HG02610 (cell line): ENCODE measurements around the gene DMD.
A peak's percentile ranks its signal among the peaks of the same experiment; 100 is the strongest.

Source experiments
- ATAC-seq: cut with Tn5 transposase; IDR thresholded peaks from one replicate; pipeline ENCODE4 v1.9.1; 2021; ENCODE audit warnings: mild to moderate bottlenecking, moderate library complexity; ENCODE audit not compliant: unreplicated experiment

Gene DMD

DNA sequence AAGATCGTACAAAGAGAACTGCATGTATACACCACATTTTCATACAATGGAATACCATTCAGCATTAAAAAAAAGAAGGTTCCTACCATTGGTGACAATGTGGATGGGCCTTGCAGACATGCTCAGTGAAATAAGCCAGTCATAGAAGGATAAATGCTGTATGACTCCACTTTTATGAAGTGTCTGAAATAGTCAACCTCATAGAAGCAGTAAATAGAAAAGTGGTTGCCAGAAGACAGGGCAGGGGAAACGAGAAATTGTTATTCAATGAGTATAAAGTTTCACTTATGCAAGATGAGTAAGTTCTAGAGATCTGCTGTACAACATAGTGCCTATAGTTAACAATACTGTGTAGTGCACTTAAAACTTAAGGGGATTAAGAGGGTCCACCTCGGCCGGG is 1882.1 kb downstream of the DMD start:
- ATAC-seq: no peak

GRCh38 chrX:31323658-31324057 is 1887.7 kb downstream of the DMD start:
- peak; percentile 95 for ATAC-seq

DNA sequence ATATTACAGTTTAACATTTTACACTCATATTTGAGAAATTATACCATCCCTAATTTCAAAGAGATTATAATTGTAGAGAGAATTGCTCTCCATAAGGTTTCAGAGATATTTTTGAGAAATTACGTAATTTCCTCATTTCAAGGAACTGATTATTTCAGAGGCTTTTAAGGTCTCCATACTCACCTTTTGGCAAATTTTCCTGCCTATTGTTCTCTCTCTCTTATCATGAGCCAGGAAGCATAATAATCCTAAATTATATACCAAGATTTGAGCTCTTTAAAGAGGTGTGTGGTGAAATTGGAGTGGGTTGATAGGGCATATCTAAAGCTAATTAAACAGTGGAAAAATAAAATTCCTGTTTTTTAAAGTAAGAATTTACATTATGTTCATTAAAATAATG is 1890.6 kb downstream of the DMD start:
- ATAC-seq: no peak

DNA sequence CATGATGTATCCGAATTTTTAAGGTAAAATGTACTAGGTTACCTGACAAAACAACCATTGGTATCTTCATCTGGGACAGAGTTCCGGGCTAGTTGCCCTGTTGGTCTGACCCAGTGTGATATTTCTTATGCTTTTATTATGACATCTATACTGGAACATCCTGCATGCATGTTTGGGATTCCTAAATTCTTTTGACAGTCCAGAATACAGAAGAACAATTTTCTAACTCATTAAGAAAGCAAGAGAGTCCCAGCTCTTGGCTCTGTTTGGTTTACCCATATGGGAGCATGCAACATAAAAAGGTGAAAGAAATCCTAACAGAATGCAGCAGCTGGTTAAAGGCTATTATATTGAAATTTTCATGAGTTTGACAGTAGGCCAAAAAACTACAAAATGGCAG is 1891.8 kb downstream of the DMD start:
- no peak for ATAC-seq

- no peak for ATAC-seq
Measured at GRCh38 chrX:31318866-31319265, 1892.5 kb downstream of the DMD start.

DNA sequence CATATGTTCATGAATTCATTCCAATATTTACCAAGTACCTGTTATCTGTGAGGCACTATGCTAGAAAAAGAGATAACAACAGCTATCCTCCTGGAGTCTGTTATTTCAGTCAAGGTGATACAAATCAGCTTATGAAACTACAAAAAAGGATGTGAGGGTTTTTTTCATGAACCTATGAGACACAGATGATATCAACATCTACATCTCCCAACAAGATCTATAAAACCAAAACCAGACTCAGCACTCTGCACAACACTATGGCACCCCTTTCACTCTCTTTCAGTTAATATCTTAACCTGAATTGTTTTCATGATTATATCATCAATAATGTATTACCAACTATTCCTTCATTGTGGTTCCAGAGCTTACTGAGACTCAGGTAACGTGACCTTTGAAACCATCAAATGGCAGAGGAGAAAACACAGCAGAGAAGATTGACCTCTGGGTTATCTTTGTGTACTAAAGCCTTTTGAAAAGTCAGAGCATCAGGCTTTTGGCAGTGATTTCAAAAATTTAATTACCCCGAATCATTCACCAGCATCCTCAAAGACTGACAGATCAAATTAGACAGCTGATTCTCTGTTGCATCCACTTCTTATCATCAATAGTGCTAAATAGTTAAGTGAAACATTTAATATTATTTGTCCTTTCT is 1894.9 kb downstream of the DMD start:
- no peak for ATAC-seq

GRCh38 chrX:31314921-31315320 is 1896.4 kb downstream of the DMD start:
- ATAC-seq: no peak

- no peak for ATAC-seq
Measured at GRCh38 chrX:31307952-31308351, 1903.4 kb downstream of the DMD start.

DNA sequence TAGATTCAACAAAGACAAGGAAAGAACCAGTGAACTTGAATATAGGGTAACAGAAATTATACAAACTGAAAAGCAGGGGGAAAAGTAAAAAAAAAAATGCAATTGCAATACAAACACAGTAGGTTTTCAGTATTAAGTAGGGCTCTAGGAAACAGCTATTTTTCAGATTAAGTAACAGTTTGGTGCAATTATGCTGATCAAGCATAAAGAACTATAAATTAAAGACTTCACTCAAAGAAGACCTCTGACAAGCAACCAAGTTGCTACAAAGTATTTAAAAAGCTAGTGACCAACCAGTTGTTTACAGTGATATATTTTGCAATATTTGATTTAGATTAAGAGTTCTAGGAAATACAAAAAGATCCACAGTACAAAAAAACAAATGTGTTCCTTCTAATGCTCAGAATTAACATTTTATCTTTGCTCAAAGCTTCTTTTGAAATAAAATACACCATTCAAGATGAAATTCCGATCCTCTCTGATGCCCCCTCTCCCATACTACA is 1908.7 kb downstream of the DMD start:
- no peak for ATAC-seq

DNA sequence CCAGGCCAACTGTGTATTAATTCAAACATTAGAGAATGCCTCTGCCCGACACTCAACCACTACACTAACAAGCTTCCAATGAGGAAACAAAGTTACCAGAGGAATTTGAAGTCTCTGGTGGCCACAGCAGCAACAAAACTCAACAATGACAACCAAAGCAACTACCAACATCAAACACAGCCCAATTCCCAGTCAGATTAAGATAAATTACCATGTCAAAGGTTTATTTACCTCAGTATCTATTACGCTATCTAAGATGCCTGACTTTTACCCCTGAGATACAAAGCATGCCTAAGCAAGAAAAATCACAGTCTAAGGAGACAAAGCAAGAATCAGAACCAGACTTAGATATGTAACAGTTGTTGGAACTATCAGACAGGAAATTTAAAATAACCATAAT is 1909.4 kb downstream of the DMD start:
- no peak for ATAC-seq

GRCh38 chrX:31301203-31301602 is 1910.1 kb downstream of the DMD start:
- ATAC-seq: no peak

- ATAC-seq: no peak
Measured at GRCh38 chrX:31298916-31299315, 1912.4 kb downstream of the DMD start.

GRCh38 chrX:31297881-31298280 is 1913.5 kb downstream of the DMD start:
- no peak for ATAC-seq

GRCh38 chrX:31294475-31294874 is 1916.9 kb downstream of the DMD start:
- ATAC-seq: no peak

- ATAC-seq: no peak
Measured at GRCh38 chrX:31293409-31293808, 1917.9 kb downstream of the DMD start.

DNA sequence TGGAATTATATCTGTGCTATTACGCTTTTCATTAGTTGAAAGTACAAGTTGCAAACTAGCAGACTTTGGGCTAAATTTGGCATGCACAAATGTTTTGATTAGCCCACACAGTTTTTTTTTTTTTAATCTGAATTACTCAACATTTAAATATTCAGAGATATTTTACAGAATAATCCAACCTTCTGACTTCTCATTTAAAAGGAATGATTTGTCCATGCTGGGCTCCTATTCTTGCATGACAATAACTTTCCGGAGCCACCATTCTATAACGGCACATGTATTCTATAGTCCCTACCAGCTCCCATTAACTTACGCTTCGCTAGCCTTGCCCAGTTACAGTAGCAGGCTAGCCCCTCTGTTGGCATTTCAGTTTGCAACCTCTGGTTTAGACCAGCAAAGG is 1920.2 kb downstream of the DMD start:
- ATAC-seq: no peak

DNA sequence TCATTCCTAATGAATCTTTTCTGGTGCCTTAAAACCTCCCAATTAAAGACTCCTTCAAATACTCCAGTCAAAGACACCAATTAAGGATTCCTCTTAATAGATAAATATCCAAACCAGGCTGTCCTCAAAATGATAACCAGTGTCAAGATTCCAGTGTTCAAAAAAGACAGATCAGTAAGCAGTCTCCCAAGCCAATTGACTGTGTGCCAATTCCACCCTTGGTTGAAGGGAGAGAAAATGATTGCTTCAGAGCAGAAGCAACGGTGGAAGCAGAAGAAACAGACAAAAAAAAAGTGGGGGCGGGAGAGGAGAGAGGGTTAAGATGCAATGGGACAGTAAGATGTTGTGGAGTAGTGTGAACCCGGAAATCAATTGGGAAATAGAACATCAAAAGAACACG is 1923.5 kb downstream of the DMD start:
- ATAC-seq: no peak

- no peak for ATAC-seq
Measured at GRCh38 chrX:31280580-31280979, 1930.8 kb downstream of the DMD start.

DNA sequence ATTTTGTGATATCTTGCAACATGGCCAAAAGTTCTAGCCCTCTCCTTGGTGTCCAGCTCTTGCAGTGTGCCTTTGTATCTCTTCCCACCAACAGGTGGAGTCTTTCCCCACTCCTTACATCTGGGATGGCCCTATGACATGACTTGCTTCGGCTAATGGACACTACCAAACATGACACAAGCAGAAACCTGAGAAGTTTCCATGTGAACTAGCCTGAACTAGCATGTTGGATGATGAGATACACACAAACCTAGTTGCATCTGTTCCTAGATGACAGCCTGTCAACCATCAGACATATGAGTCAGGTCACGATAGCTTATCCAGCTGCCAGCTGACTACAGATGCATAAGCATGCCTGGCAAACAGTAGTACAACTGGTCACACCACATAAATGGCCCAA is 1932.0 kb downstream of the DMD start:
- no peak for ATAC-seq

DNA sequence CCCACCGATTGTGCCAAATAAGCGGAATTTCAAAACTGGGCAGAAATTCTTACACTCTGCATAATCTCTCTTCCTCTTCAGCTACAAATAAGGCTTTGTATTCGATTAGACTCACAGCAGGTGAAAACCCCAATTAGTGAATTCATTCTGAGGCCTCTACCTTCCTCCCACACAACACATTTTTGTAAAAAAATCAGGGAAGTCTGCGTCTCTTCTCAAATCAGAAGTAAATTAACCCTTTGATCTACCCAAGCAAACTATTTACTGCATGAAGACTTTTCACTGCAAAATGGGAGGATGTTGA is 1938.9 kb downstream of the DMD start:
- ATAC-seq: peak; percentile 45

DNA sequence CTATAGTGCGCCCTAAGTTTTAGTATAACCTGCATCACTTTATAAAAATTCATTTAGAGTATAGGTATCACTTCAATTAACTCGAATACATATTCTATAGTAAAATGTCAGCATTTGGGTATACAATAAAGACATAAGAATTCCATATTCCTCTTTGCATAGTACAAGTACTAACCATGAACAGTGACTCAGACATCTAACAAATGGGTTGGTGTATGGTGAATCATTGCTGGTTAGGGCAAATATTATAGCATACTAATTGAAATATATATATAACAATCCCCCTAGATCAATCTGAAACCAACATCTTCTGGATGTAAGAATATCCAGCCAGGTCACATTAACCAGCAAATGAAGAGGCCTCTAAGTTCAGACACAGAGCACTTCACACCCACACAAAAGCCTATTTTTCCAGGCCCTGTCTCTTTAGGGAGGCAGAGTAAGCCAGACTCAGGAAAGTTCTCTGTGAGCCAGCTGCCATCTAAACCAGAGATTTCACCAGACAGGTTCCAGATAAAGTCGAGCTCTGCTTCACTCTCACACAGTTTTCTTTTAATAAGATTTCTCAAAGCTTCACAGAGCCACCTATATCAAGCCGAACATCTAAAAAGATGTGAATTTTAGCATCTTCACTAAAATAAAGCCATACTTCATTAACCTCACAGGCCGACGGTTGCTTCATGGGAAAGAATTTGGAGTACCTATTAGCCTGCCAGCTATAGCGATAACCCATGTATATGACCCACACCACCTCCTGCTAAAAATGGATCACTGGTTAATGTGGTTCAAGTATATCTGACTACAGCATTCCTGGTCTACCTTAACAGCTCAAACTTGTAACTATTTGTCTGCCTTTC is 1939.5 kb downstream of the DMD start:
- peak; percentile 9 for ATAC-seq

DNA sequence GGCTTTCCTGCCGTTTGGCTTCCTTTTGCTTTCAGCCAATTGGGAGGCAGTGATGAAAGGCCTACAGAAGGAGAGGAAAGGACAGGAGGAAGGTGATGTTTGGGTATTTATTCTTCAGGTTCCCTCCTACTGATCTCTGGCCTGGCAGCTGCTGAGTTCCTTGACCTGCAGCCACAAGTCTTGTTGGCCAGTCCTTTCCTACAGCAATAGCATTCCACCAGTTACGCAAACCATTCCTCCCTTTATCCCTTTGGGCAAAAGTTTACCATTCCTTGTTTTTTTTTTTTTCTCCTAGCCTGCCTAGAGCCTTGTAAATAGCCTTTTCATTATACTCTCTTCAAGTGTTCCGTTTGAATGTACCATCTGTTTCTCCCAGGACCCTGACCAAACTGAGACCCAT is 1941.4 kb downstream of the DMD start:
- ATAC-seq: no peak

DNA sequence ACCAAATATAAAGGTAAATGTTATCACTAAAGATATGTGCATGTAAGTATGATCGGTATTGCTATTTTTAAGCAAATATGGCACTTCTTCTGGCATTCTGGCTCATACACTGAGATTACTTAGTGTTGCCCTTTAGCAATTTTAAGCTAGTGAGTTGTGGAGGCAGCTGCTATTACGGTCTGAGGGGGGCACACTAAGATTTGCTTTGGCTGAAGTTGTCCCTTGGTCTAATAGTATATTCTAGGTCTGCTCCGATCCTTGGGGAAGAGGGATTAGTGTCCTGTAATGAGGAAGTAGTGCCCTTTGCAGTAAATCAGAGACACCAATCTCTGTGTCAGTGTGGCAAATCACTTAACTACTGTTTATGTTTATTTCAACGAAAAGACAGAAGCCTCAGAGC is 1943.0 kb downstream of the DMD start:
- no peak for ATAC-seq
